GM12892 (cell line): ENCODE data around the gene FUZ.

Experiments
- DNase-seq: peaks from one replicate; pipeline ENCODE4 v3.0.0; 2011; ENCODE audit not compliant: insufficient read length
- FAIRE-seq: peaks from 2 replicates; lab custom pipeline; 2011; peaks lifted over from hg19 to GRCh38; lab: Jason Lieb, UNC
- POLR2A ChIP-seq: IDR thresholded peaks from 2 replicates; pipeline ENCODE4 v1.6.1; 2011; ENCODE audit warnings: low read depth, low read length, control low read depth
- POLR2AphosphoS5 ChIP-seq: IDR thresholded peaks from 2 replicates; pipeline ENCODE4 v1.6.1; 2011; ENCODE audit warnings: low read depth, low read length, control low read depth
- TAF1 ChIP-seq: IDR thresholded peaks from 2 replicates; pipeline ENCODE4 v1.6.1; 2011; ENCODE audit warnings: low read depth, mild to moderate bottlenecking, control low read depth, low read length, borderline replicate concordance

Gene FUZ

GRCh38 chr19:49850221-49850486 is 37.1 kb upstream of the FUZ start:
- FAIRE-seq: no peak

GRCh38 chr19:49849433-49850220 is 36.5 kb upstream of the FUZ start:
- DNase-seq: no peak

More at GRCh38 chr19:49850221-49850486, 37.1 kb upstream of the FUZ start:
- no peak for DNase-seq
- TF ChIP-seq TAF1 (no peak), POLR2AphosphoS5 (no peak), POLR2A (no peak)

DNA sequence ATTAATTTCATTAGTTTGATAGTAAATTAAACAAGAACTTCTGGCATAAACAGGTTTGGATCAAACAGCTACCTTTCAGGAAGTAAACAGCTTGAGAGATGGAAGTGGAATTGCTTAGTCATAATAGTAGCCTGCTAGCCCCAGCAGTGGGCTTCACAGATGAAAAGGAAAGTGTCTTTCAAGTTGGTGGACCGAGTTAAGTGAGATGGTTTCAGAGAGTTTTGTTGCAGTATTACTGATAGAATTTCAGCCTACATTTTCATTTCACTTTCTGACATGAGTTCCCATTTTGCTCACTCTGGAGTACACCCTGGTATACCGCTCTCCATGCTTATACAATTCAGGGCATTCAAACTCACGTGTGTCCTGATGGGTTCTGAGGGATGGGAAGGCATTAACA is 35.8 kb upstream of the FUZ start:
- no peak for FAIRE-seq
- DNase-seq: no peak
- TF ChIP-seq POLR2A (no peak), TAF1 (no peak), POLR2AphosphoS5 (no peak)

More at GRCh38 chr19:49849433-49850220, 36.5 kb upstream of the FUZ start:
- TF ChIP-seq POLR2AphosphoS5: no peak
- TF ChIP-seq POLR2A: no peak
- no peak for TF ChIP-seq TAF1
- FAIRE-seq: no peak

GRCh38 chr19:49847731-49848696 is 34.9 kb upstream of the FUZ start:
- no peak for FAIRE-seq
- DNase-seq: no peak

GRCh38 chr19:49846408-49846807 is 33.3 kb upstream of the FUZ start:
- FAIRE-seq: no peak
- no peak for TF ChIP-seq POLR2A
- no peak for TF ChIP-seq POLR2AphosphoS5
- no peak for TF ChIP-seq TAF1
- no peak for DNase-seq

More at GRCh38 chr19:49847731-49848696, 34.9 kb upstream of the FUZ start:
- no peak for TF ChIP-seq POLR2AphosphoS5
- TF ChIP-seq TAF1: no peak
- no peak for TF ChIP-seq POLR2A

DNA sequence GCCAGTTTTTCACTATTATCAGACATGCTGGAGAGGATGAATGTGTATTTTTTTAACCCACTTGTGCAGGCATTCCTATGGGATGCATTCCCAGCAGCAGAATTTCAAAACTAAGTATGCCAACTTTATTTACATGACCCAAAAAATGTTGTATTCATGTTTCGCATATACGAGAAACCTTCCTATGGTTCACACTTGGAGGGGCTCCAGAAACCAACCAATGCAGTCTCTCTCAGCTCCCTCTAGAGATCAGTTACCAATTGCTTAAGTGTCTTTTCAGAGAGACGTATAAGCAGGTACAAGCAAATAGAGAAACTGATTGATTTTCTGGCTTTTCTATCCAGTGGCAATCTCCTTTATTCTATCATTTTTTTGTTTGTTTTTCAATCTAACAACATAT is 32.3 kb upstream of the FUZ start:
- TF ChIP-seq POLR2AphosphoS5 (no peak), TAF1 (no peak), POLR2A (no peak)
- no peak for FAIRE-seq
- DNase-seq: no peak

- FAIRE-seq: no peak
- TF ChIP-seq POLR2A (no peak), TAF1 (no peak), POLR2AphosphoS5 (no peak)
- no peak for DNase-seq
Measured at GRCh38 chr19:49844138-49845095, 31.3 kb upstream of the FUZ start.

DNA sequence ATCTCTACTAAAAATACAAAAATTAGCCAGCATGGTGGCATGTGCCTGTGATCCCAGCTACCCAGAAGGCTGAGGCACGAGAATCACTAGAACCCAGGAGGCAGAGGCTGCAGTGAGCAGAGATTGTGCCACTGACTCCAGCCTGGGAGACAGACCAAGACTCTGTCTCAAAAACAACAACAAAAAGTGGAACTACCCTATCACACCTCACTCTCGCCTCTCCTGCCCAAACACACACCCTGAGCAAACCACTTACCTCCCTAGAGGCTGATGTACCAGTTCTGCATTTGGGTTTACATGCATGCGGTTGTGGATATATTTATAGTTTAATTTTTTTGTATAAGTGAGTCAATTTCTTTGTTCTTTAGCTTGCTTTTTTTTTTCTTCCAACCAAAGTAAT is 30.2 kb upstream of the FUZ start:
- no peak for DNase-seq
- no peak for FAIRE-seq
- TF ChIP-seq TAF1 (no peak), POLR2A (no peak), POLR2AphosphoS5 (no peak)

GRCh38 chr19:49840736-49841249 is 27.7 kb upstream of the FUZ start:
- FAIRE-seq (no peak), DNase-seq (no peak)
- TF ChIP-seq POLR2AphosphoS5 (no peak), POLR2A (no peak), TAF1 (no peak)

GRCh38 chr19:49840321-49840720 is 27.2 kb upstream of the FUZ start:
- DNase-seq: no peak
- TF ChIP-seq POLR2A (no peak), POLR2AphosphoS5 (no peak), TAF1 (no peak)
- FAIRE-seq: no peak
